Measurements from ENCODE around the gene NEK6.
"Not testable (repeated sequence)": the region's sequence is repeated elsewhere in the genome, so short reads cannot be mapped to it uniquely, and the experiment has no call there.

Gene NEK6

DNA sequence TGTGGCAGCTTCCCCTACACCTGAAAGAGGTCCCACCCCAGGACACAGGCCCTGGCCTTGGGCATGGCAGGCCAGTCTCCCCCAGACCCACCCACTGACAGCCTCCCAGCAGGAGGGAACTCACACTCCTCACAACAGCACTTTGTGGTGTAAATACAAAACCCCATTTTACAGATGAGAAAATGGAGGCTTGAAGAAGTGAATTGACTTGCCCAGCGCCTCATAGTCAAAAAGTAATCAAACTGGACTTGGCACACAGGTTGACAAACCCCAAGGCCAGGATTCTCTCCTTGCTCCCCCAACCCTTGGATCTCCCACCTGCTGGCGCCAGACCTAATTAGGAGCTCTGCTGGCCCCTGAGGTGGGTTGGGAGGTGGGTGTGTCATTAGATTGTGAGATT, 29.2 kb upstream of the NEK6 start:
- DNase-seq (ENCODE audit: low spot score): no peak

DNA sequence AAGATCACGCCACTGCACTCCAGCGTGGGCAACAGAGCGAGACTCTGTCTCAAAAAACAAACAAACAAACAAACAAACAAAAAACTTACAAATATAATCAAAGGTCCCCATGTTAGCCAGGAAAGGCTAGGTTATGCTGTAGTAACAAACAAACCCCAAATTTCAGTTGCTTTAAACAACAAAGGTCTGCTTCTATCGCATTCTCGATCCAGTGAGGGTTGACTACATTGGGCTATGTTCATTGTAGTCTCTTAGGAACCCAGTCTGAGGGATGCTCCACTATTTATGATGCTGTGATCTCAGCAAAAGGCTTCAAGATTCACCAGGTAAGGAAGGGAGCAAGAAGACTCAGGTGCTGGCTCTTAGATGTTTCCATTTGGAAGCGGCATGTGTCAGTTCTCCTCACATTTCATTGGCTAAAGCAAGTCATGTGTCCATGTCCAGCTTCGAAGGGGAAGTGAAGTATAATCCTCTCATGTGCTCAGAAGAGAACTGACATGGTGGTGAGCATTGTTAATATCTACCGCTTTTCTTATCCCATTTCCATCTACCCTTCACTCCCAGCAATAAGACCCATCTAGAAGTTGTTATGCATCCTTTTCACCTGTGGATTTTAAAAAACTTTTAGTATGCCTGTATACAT, 26.5 kb upstream of the NEK6 start:
- no peak for DNase-seq (ENCODE audit: low spot score)

DNA sequence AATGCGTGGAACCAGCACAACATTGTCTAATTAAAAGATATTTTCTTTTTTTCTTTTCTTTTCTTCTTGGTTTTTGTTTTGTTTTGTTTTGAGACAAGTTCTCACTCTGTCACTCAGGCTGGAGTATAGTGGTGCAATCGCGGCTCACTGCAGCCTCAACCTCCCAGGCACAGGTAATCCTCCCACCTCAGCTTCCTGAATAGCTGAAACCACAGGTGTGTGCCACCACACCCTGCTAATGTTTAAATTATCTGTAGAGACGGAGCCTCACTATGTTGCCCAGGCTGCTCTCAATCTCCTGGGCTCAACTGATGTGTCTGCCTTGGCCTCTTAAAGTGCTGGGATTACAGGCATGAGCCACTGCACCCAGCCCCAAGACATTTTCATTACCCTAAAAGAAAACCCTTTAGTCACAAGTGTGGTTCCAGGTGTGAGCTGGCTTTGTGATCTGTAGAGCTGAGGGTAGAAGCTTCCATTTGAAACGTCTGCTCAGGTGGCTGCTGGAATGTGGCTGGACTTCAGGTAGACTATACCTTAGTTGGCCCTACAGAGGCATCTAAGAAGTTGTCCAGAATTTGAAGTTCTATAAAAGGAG, 19.1 kb upstream of the NEK6 start:
- no peak for DNase-seq (ENCODE audit: low spot score)

GRCh38 chr9:124239249-124240073, 18.3 kb upstream of the NEK6 start:
- DNase-seq (ENCODE audit: low spot score): peak; percentile 68

- DNase-seq (ENCODE audit: low spot score): no peak
Observed at GRCh38 chr9:124242331-124243194, 15.2 kb upstream of the NEK6 start.

DNA sequence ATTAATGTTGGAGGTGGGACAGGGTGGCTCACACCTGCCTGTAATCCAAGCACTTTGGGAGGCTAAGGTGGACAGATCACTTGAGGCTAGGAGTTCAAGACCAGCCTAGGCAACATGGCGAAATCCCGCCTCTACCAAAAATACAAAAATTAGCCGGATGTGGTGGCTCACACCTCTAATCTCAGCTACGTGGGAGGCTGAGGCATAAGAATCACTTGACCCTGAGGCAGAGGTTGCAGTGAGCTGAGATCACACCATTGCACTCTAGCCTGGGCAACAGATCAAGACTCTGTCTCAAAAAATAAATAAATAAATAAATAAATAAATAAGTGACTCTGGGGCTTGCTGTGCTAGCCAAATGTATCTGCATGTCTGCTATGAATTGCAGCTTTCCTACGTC, 10.4 kb upstream of the NEK6 start:
- DNase-seq (ENCODE audit: low spot score): not testable (repeated sequence)

DNA sequence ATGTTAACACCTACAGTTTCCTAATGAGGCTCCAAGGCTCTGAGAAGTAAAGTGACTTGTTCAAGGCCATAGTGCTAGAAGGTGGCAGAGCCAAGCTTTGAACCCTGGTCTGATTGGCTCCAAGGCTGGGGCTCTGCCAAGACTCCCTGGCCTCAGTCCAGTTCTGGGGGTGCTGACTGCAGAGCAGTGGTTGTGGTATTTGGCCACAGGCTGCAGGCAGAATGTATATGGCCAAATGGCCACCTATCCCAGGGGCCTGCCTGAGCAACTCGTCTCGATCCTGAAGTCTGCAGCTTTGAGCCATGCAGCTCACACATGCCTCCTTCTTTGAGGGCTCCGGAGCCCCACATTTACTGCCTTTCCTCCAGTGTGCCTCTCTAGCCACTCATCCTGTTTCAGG, 9.7 kb upstream of the NEK6 start:
- DNase-seq (ENCODE audit: low spot score): no peak

DNA sequence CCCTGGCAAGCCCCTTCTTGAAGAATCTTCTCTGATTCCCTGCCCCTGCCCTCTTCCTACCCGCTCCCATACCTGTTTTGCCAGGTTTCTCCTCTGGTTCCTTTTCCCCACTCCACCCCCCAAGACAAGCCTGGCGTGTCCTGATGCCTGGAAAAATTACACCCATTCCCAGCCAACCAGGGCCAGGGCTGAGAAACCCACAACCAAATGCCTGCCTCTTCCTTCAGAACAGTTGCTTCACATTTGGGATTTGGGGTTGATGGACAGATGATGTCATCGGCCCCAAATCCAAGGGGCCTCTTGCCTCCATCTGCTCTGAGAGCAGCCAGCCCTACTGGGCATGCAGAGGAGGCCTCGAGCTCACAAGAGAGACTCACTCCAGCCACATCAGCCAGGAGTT, 8.8 kb upstream of the NEK6 start:
- no peak for DNase-seq (ENCODE audit: low spot score)

- DNase-seq (ENCODE audit: low spot score): no peak
Observed at GRCh38 chr9:124251204-124251603, 6.5 kb upstream of the NEK6 start.

- DNase-seq (ENCODE audit: low spot score): no peak
Observed at GRCh38 chr9:124251605-124252378, 6.0 kb upstream of the NEK6 start.

DNA sequence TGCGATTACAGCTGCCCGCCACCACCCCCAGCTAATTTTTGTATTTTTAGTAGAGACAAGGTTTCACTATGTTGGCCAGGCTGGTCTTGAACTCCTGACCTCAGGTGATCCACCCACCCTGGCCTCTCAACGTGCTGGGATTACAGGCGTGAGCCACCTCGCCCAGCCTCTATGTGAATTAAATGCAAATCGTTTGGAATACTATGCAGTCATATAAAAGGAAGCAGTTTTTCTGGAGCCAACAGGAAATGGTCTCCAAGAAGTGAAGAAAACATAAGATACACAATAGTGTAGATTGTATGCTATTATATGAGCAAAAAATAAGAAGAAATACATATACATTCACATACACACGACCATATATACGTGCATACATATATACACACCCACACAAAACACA, 4.9 kb upstream of the NEK6 start:
- not testable (repeated sequence) for DNase-seq (ENCODE audit: low spot score)

- DNase-seq (ENCODE audit: low spot score): no peak
Observed at GRCh38 chr9:124254261-124254682, 3.5 kb upstream of the NEK6 start.

- DNase-seq (ENCODE audit: low spot score): no peak
Observed at GRCh38 chr9:124255222-124255621, 2.5 kb upstream of the NEK6 start.

DNA sequence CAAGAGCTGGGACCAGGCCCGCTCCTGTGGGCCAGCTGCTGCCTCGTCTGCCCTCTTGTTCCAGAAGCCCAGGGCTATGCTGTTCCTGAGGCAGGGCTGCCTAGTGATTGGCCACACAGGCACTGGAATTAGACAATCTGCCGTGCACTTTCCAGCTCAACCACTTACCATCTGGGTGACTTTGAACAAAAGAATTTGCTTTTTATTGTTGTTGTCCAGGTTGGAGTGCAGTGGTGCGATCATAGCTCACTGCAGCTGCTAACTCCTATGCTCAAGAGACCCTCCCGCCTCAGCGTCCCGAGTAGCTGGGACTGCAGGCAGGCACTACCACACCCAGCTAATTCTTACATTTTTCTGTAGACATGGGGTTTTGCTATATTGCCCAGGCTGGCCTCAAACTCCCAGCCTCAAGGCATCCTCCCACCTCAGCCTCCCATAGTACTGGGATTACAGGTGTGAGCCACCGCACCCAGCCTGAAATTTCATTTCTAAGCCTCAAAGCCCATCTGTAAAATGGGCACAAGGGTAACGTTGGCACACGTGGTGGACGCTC, 1.2 kb upstream of the NEK6 start:
- DNase-seq (ENCODE audit: low spot score): no peak

- DNase-seq (ENCODE audit: low spot score): no peak
Observed at GRCh38 chr9:124257070-124257843, 492 bp upstream of the NEK6 start.

DNA sequence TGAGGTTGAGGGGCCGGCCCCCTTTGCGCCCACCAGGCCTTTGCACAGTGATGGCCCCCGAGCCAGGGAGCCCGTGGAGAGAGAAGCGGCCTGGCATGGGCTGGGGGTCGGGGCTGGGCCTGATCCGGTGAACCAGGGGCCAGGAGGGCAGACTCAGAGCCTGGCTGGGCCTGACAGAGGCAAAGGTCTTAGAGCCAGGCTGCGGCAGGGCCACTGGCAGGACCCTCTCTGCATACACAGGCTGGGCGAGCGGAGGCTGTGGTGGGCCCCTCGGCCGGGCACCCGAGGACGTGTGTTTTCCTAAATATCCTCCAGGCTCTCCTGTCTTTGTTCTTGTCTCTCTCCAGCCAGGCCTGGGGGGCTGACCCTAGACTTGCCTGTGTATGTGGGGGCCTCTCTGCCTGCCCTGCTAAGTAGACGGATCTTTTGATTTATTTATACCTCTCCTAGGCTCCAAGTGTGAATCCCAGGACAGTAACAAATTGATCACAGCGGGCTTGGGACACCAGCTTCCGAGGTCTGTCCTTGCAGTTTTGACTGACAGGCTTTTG, 933 bp downstream of the NEK6 start:
- DNase-seq (ENCODE audit: low spot score): no peak

- no peak for DNase-seq (ENCODE audit: low spot score)
Observed at GRCh38 chr9:124259158-124259808, 1.5 kb downstream of the NEK6 start.

DNA sequence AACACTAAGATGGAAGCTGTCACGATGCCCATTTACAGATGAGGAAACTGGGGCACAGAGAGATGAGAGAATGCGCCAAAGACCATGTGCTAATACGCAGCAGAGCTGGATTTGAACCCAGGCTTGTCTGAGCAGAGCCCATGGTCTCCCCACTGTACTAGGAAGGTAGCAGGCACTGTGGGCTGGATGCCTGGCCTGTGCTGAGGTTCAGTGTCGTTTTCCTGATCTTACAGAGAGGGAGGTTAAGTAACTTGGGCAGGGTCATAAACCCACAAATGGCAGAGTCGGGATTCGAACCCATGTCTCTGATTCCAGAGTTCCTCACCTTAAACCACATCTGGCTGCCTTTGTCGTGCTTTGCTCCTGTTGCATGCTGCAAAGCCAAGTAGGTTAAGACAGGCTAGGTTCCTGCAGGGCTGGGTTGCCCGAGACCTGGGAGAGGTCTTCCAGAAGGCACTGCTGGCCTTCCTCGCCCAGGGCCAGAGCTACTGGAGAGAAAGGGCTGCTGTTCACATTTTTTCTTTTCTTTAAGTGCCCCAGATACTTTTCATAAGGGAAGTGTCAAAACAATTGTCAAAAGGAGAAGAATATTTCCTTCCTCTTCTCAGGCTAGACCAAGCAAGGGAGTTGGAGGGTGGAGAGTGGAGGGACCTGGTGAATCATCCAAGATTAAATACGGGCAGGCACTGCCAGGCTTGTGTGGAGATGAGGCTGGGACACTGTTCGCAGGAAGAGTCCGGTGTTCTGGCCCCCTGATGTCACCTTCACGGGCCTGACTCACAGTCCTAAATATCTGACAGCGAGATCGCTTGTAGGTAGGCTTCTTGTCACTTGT, 3.2 kb downstream of the NEK6 start:
- no peak for DNase-seq (ENCODE audit: low spot score)
